H1 (cell line): ENCODE results near the gene HS1BP3. TPM values are rescaled to one million over a fixed set of nuclear protein-coding genes. Genes with fewer than 3 reads are reported as not detected.

Source experiments
- ATF2 ChIP-seq: IDR thresholded peaks from 2 replicates; pipeline ENCODE4 v1.6.1; 2012; ENCODE audit warnings: low read length, inconsistent platforms
- ATF3 ChIP-seq: IDR thresholded peaks from 2 replicates; pipeline ENCODE4 v1.6.1; 2011; ENCODE audit warnings: low read depth, mild to moderate bottlenecking, low read length; ENCODE audit not compliant: insufficient read depth
- BACH1 ChIP-seq: IDR thresholded peaks from 2 replicates; pipeline ENCODE4 v1.6.1; 2012; ENCODE audit warnings: low read length, improper control_type of control experiment
- NANOG ChIP-seq: IDR thresholded peaks from 2 replicates; pipeline ENCODE4 v1.6.1; 2011; ENCODE audit warnings: low read length, low read depth, mild to moderate bottlenecking, inconsistent platforms; ENCODE audit not compliant: insufficient read depth, poor library complexity, severe bottlenecking
- NRF1 ChIP-seq: IDR thresholded peaks from 2 replicates; pipeline ENCODE4 v1.6.1; 2011; ENCODE audit warnings: mild to moderate bottlenecking, low read depth, low read length, improper control_type of control experiment
- RAD21 ChIP-seq, 2 experiments: IDR thresholded peaks in 1 of 2; conservative IDR thresholded peaks in 1 of 2; 2 replicates each; pipeline ENCODE4 v1.6.1; 2011; ENCODE audit warnings: low read depth in 2 of 2, low read length in 2 of 2, improper control_type of control experiment in 1 of 2, inconsistent platforms in 1 of 2, mild to moderate bottlenecking in 1 of 2, moderate library complexity in 1 of 2
- RNF2 ChIP-seq: fragments of 200-900, 300-1000 bp; sonication (generic); IDR thresholded peaks from 2 replicates; pipeline ENCODE4 v1.7.1; 2016; ENCODE audit warnings: borderline replicate concordance, low read depth, mild to moderate bottlenecking, antibody characterized with exemption, low read length; ENCODE audit not compliant: poor library complexity, severe bottlenecking; ENCODE audit errors: missing control alignments
- SIX5 ChIP-seq: IDR thresholded peaks from 2 replicates; pipeline ENCODE4 v1.6.1; 2011; ENCODE audit warnings: mild to moderate bottlenecking, low read depth, low read length
- YY1 ChIP-seq: IDR thresholded peaks from 2 replicates; pipeline ENCODE4 v1.6.1; 2011; ENCODE audit warnings: low read depth, mild to moderate bottlenecking, low read length
- polyA plus RNA-seq, 7 experiments: library from polyadenylated mRNA; depleted of rRNA in 3 of 7; stranded (reverse) in 5 of 7; unstranded in 2 of 7; fragments of >200 nt in 5 of 7; fragments of 200-250 nt in 2 of 7; gene quantifications; 1 replicate in 5 of 7; 2 replicates in 1 of 7; 4 replicates in 1 of 7; pipeline versions ENCODE4 v1.2.1 to v1.2.3, GENCODE V29; 2011 to 2013; ENCODE audit warnings: missing spikeins in 2 of 7, mixed read lengths in 2 of 7
- total RNA-seq: library from RNA; stranded (reverse); fragmentation: NEBNext Ultra II Directional; extraction: Animal tissue kit (Norgen Biotek cat#: 25700); gene quantifications from 2 replicates; pipeline ENCODE4 v1.2.1, GENCODE V29; 2021

Gene HS1BP3
- total and polyA plus RNA-seq, 2 of the 8 experiments (the other 6 are each of a cell fraction or from before 2014, with no cell fraction given) = 11.1 to 11.3 TPM

DNA sequence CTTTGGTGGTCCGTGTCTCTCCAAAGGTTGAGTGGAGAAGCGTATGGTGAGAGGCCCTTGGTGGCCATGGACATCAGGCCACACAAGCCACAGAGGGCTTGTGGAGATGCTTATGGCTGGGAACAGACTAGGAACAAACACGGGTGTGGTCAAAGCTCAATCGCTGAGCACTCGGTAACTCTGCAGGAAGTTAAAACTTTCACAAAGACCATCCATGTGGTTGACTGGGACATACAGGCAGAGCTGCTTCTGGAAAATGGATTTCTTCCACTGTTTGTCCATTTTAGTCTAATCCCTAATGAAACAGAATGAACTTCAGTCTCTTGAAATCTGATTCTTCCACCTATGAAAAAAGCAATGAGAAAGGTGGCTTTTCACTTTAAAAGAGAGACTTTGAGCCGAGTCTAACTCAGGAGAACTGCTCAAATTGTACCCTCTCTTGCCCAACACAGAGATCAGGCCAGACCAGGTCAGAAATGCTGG, 33.7 kb upstream of the HS1BP3 start (continued):
- TF ChIP-seq ATF2 (no peak), RNF2 (no peak), BACH1 (no peak), SIX5 (no peak), RAD21 (IDR thresholded peaks at IDR 0.05 in 1 of 2, conservative IDR thresholded peaks at IDR 0.05 in 1 of 2; ENCODE audit: low read depth in 2 of 2, low read length in 2 of 2) (no peak), NRF1 (no peak), ATF3 (no peak), NANOG (no peak), YY1 (no peak)
- TF ChIP-seq, all 59 proteins: peak for 0
